Glomerular visceral epithelial cell (primary cell): Measurements from ENCODE around the gene PRDX2.

Experiments used
- DNase-seq: peaks from one replicate; pipeline ENCODE4 v3.0.0-alpha.2; 2016; ENCODE audit errors: extremely low spot score

Gene PRDX2

GRCh38 chr19:12752056-12752781 lies 49.4 kb downstream of the PRDX2 start:
- DNase-seq: no peak

- DNase-seq: no peak
Observed at GRCh38 chr19:12751635-12752034, 50.0 kb downstream of the PRDX2 start, which contains the start of gene BEST2. Gene BEST2 (plus strand): TSS chr19:12751791. CDS start chr19:12752593, 802 bp downstream.

- no peak for DNase-seq
Observed at GRCh38 chr19:12750851-12751250, 50.7 kb downstream of the PRDX2 start.

- DNase-seq: no peak
Observed at GRCh38 chr19:12749938-12750521, 51.6 kb downstream of the PRDX2 start.

- no peak for DNase-seq
Observed at GRCh38 chr19:12748489-12748888, 53.1 kb downstream of the PRDX2 start.
